Cardiac muscle cell (in vitro differentiated cells and primary cell): Measurements from ENCODE around the gene MLF2. TPM values are rescaled to one million over a fixed set of nuclear protein-coding genes. Genes with fewer than 3 reads are reported as not detected.

Source experiments
- DNase-seq, 2 donors: peaks; one replicate each; pipeline versions ENCODE4 v3.0.0 to v3.0.0-alpha.2; 2010 to 2017; ENCODE audit warnings: low read depth in 1 of 2, low spot score in 1 of 2
- H3K27ac ChIP-seq: fragments of 200-600 bp; sonication (generic); 2 replicates; pipeline ENCODE4 v1.5.1; 2016
- H3K27me3 ChIP-seq: fragments of 200-600 bp; sonication (generic); 2 replicates; pipeline ENCODE4 v1.6.0; 2016; ENCODE audit warnings: control low read depth
- H3K36me3 ChIP-seq: fragments of 200-600 bp; sonication (generic); 2 replicates; pipeline ENCODE4 v1.5.1; 2016; ENCODE audit warnings: control low read depth
- H3K4me1 ChIP-seq: fragments of 200-600 bp; sonication (generic); 2 replicates; pipeline ENCODE4 v1.8.1; 2017; ENCODE audit warnings: low read depth, mild to moderate bottlenecking, mixed run types
- H3K4me3 ChIP-seq: fragments of 200-600 bp; sonication (generic); 2 replicates; pipeline ENCODE4 v1.5.1; 2016; ENCODE audit warnings: mild to moderate bottlenecking
- H3K9me3 ChIP-seq: fragments of 200-600 bp; sonication (generic); 2 replicates; pipeline ENCODE4 v1.5.1; 2017; ENCODE audit warnings: low read depth, mild to moderate bottlenecking, control low read depth
- CTCF ChIP-seq: IDR thresholded peaks from 2 replicates; pipeline ENCODE4 v1.5.1; 2012; ENCODE audit warnings: low read depth, mild to moderate bottlenecking, low read length
- polyA plus RNA-seq: library from polyadenylated mRNA; unstranded; fragments of >200 nt; fragmentation: Nextera tagmentation; extraction: Ambion mirVana; gene quantifications from 2 replicates; pipeline ENCODE4 v1.2.1, GENCODE V29; 2016
- total RNA-seq: library from RNA; depleted of rRNA; stranded (reverse); fragments of >200 nt; gene quantifications from 2 replicates; pipeline ENCODE4 v1.2.3, GENCODE V29; 2016

MLF2 gene
- total and polyA plus RNA-seq, 2 experiments from 2014 or later, result 342 to 592 TPM

- Histone ChIP-seq H3K4me3 (no peak overlapping the region), H3K27me3 (peaks cover 29% of the 10 kb centered on the region), H3K9me3 (no peaks in the 10 kb centered on the region), H3K36me3 (no peaks in the 10 kb centered on the region), H3K4me1 (peaks cover 10% of the 10 kb centered on the region), H3K27ac (no peak overlapping the region)
- no peak for TF ChIP-seq CTCF
- peak in 1 of 2 donors; percentile 48 for DNase-seq
These were observed 18.8 kb upstream of the MLF2 start for GRCh38 chr12:6771509-6772330.

GRCh38 chr12:6771091-6771495, 18.2 kb upstream of the MLF2 start:
- peaks cover 29% of the 10 kb centered on the region for H3K27me3 ChIP-seq

GRCh38 chr12:6770600-6770999, 17.7 kb upstream of the MLF2 start:
- Histone ChIP-seq H3K4me1 (peaks cover 10% of the 10 kb centered on the region), H3K9me3 (no peaks in the 10 kb centered on the region), H3K27ac (no peak overlapping the region), H3K27me3 (peaks cover 29% of the 10 kb centered on the region), H3K36me3 (no peaks in the 10 kb centered on the region), H3K4me3 (no peak overlapping the region)
- DNase-seq, result no peak
- TF ChIP-seq CTCF, result no peak

More at GRCh38 chr12:6771091-6771495, 18.2 kb upstream of the MLF2 start:
- no peak for TF ChIP-seq CTCF
- DNase-seq, result no peak
- Histone ChIP-seq H3K4me3 (no peak overlapping the region), H3K4me1 (peaks cover 10% of the 10 kb centered on the region), H3K27ac (no peak overlapping the region), H3K36me3 (no peaks in the 10 kb centered on the region), H3K9me3 (no peaks in the 10 kb centered on the region)

- Histone ChIP-seq H3K27ac (no peak overlapping the region), H3K9me3 (no peaks in the 10 kb centered on the region), H3K27me3 (peaks cover 29% of the 10 kb centered on the region), H3K4me3 (no peak overlapping the region), H3K4me1 (peaks cover 14% of the 10 kb centered on the region), H3K36me3 (no peaks in the 10 kb centered on the region)
- no peak for DNase-seq
- no peak for TF ChIP-seq CTCF
These were observed 17.2 kb upstream of the MLF2 start for GRCh38 chr12:6770094-6770493.

GRCh38 chr12:6769666-6770065, 16.7 kb upstream of the MLF2 start:
- H3K27me3 ChIP-seq, result peaks cover 28% of the 10 kb centered on the region
- H3K4me1 ChIP-seq, result peaks cover 19% of the 10 kb centered on the region
- no peak overlapping the region for H3K27ac ChIP-seq
- H3K4me3 ChIP-seq, result no peak overlapping the region
- H3K9me3 ChIP-seq, result no peaks in the 10 kb centered on the region
- DNase-seq, result no peak
- H3K36me3 ChIP-seq, result no peaks in the 10 kb centered on the region
- TF ChIP-seq CTCF, result no peak
